Mucosa of descending colon (tissue), 3 donors: ENCODE data around the gene RFX7. TPM values are rescaled to one million over a fixed set of nuclear protein-coding genes. Genes with fewer than 3 reads are reported as not detected.

Source experiments
- ATAC-seq: fragments of 200-7000 bp; cut with Tn5 transposase; one replicate; pipeline ENCODE4 v1.9.1; 2020; ENCODE audit warnings: mild to moderate bottlenecking, moderate library complexity
- DNase-seq, 3 donors: peaks; one replicate each; pipeline ENCODE4 v3.0.0-alpha.2; 2020
- H3K36me3 ChIP-seq: fragments of 200-600 bp; one replicate; pipeline ENCODE4 v1.8.0; 2021; ENCODE audit warnings: low read depth, mild to moderate bottlenecking
- H3K4me1 ChIP-seq: fragments of 200-600 bp; one replicate; pipeline ENCODE4 v1.8.0; 2021; ENCODE audit warnings: low read depth, mild to moderate bottlenecking
- H3K4me3 ChIP-seq: fragments of 200-600 bp; one replicate; pipeline ENCODE4 v1.8.0; 2021; ENCODE audit warnings: mild to moderate bottlenecking
- H3K9me3 ChIP-seq: fragments of 200-600 bp; one replicate; pipeline ENCODE4 v1.8.0; 2021; ENCODE audit warnings: mild to moderate bottlenecking
- intact Hi-C, 2 donors: fragments of 100-400 bp; cut with DNase I in 1 of 2; cut with micrococcal nuclease in 1 of 2; formaldehyde crosslinking; loops; one replicate each; pipeline versions ENCODE4 v1.11.0 to v1.11.1; 2022; cut with DNase I, micrococcal nuclease
- total RNA-seq, 3 donors: library from RNA; stranded (reverse); fragmentation: NEBNext Ultra II Directional in 2 of 3; extraction: Animal tissue kit (Norgen Biotek cat#: 25700) in 2 of 3; gene quantifications; one replicate each; pipeline versions ENCODE4 v1.2.1 to v1.2.4, GENCODE V29; 2021 to 2023
- TF ChIP-seq, protein P1 (sequence below): fragments of 200-600 bp; IDR thresholded peaks from one replicate; pipeline ENCODE4 v1.8.0; 2022; ENCODE audit warnings: antibody characterized with exemption, mild to moderate bottlenecking
- donor health status: DM: no; HTN: no; CAD: no; lungs with moderate emphysema.
- donor health status: DM: no; HTN: no; CAD: no.
- donor health status: DM: no; HTN: yes; CAD: no.

Gene RFX7
- total RNA-seq, 3 donors from 2014 or later = 12.0 to 12.9 (median 12.1) TPM

DNA sequence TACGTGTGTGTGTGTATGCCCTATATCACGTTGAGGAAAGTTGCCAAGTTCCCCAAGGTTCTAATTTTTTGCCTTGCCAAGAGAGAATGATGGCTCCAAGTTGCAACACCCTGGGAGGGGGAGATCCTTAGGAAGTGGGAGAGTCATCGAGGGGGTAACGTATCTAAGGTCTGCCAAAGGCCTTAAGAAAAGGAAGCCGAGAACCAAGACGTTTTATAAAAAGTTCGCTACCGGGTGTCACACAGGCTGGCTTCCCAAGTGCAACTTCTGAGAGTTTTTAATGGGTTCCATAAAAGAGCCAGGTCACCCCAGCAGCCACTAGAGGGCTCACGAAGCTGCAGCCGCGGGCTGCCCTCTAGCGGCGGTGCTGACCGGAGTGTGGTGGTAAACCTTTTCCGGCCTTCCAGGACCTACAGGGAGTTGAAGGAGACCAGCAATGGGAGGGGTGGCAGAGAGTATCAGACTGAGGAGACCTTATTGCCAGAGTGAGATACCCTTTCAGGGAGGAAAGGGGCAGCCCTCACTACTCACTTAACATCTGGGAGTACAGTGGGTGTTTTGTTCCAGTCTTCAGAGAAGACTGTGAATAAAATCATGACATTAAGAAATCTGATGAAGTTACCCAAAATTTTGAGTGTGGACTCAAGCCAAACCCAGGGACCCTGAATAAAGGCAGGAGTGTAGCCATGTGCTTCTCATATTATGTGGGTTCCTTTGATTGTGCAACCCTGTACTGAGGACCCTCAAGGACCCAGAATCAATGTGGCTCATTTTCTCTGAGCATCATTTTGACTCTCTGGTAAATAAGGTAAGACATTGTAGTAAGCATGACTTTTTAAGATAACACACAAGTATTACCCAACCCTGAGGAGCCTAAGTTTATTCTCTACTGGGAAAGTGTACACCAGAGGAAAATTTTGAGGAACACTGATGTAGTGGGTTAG lies 2.5 kb upstream of the RFX7 start:
- Histone ChIP-seq H3K9me3 (no peaks in the 10 kb centered on the region), H3K4me1 (peaks cover 10% of the 10 kb centered on the region), H3K4me3 (no peak overlapping the region), H3K36me3 (no peaks in the 10 kb centered on the region)
- intact Hi-C loops = loop anchor here in 1 of 2 donors (10.0 kb wide), 1 partner anchor 179 kb away; no protein-coding TSS in a partner anchor
- peak; percentile 90 to 97 (median 93) for DNase-seq
- TF ChIP-seq, protein P1, sequence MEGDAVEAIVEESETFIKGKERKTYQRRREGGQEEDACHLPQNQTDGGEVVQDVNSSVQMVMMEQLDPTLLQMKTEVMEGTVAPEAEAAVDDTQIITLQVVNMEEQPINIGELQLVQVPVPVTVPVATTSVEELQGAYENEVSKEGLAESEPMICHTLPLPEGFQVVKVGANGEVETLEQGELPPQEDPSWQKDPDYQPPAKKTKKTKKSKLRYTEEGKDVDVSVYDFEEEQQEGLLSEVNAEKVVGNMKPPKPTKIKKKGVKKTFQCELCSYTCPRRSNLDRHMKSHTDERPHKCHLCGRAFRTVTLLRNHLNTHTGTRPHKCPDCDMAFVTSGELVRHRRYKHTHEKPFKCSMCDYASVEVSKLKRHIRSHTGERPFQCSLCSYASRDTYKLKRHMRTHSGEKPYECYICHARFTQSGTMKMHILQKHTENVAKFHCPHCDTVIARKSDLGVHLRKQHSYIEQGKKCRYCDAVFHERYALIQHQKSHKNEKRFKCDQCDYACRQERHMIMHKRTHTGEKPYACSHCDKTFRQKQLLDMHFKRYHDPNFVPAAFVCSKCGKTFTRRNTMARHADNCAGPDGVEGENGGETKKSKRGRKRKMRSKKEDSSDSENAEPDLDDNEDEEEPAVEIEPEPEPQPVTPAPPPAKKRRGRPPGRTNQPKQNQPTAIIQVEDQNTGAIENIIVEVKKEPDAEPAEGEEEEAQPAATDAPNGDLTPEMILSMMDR = peak; percentile 98
- peak; percentile 86 for ATAC-seq

DNA sequence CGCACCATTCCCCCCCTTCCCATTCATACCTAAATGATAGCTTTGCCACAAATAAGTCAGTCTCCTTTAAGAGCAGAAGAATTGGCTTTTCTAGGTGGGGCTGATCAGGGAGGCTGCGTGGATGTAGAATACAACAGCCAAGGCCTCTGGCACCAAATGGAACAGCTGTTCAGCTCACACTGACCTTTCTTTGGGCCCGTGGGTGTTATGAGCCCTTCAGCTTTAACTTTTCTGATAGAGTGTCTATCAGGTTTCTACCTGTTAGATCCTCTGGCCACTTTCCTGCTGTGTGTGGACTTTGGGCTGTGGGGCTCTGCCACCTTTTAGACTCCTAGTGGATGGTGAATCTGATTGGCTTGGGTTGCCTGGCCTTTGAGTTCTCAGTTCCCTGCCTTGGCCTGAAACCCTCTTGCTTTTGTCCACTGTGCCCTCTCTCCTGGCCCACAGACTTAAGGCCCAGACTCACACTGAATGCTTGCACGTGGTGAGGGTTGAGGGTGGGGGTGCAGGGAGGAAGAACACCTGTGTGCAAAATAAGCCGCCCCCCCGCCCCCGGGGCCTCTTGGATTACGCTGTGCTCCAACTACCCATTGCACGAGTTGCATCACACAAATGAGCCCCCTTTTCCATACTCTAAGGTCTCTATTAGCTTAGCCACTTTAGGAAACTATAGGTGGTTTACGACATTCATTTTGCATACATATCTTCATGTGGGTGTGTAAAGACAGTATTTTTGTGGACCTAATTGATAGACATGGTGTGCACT lies 1.3 kb upstream of the RFX7 start:
- intact Hi-C loops = loop anchor here in 1 of 2 donors (10.0 kb wide), 1 partner anchor 180 kb away; no protein-coding TSS in a partner anchor
- DNase-seq (peak; percentile 56 to 63 (median 57)), ATAC-seq (peak; percentile 40)
- Histone ChIP-seq H3K4me3 (no peak overlapping the region), H3K36me3 (no peaks in the 10 kb centered on the region), H3K9me3 (no peaks in the 10 kb centered on the region), H3K4me1 (peaks cover 10% of the 10 kb centered on the region)
- TF ChIP-seq, protein P1 = no peak

DNA sequence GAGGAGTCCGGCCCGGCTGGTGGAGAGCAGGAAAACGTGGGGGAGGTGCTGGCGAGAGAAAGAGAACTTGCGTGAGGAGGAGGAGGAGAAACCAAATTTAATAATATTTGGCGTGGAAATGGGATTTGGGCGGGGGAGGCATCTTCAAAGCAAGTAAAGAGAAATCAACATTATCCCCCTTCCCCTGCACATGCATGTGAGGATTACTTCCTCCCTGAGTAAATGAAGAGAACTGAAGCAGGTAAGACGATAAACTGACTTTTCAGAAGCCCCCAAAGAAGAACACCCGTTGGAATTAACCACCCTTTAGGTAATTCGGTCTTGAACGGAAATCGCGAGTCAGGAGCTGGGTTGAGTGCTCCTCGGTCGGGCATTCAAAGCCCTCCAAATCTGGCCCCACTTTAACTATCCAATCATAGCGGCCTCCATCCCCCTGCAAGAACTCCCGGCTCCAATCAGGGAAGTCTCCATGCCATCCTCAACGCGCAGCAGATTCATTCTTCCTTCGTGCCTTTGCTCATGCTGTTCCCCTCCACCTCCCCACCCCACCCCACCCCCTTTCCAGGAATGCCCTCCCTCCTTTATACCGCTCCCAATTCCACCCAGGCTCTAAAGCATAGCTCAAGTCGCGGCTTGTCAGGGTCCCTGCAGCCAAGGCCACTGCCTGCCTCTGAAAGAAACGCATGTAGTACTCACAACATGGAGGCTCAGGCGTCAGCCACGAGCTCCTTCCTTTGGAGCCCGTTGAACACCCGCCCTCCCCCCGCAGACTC lies 545 bp upstream of the RFX7 start:
- intact Hi-C loops = loop anchor here in 1 of 2 donors (10.0 kb wide), 1 partner anchor 181 kb away; no protein-coding TSS in a partner anchor
- Histone ChIP-seq H3K4me1 (peaks cover 10% of the 10 kb centered on the region), H3K36me3 (no peaks in the 10 kb centered on the region), H3K9me3 (no peaks in the 10 kb centered on the region), H3K4me3 (peak overlapping the region; percentile 65)
- DNase-seq (peak; percentile 53 to 63 (median 55)), ATAC-seq (peak; percentile 42)
- TF ChIP-seq, protein P1 = no peak

DNA sequence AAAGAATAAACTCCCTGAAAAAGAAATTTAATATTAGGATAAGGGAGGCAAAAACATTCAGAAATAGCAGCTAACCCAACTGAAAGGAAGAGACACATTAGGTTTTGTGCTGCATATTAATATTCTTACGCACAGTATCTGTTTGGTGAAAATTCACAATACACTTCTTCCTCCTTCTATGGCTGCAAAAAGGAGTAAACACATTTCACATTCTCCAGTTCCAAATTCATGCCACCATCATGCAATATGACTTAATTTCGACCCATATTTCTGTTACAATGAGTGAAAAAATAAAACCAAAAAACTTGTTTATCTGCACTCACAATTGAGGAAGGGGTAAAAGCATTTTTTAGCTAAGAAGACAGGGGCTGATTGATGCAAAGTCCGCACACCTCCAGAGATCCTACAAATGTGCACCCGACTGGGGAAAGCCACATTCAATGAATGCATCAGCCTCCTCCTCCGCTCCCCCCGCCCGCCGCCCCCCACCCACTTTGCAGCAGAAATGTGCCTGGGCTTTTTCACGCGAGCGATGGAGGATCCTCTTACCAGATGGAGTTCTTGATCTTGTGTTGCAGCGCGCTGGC lies 1.0 kb downstream of the RFX7 start:
- ATAC-seq (no peak), DNase-seq (no peak)
- peak overlapping the region; percentile 65 for H3K4me3 ChIP-seq
- no peaks in the 10 kb centered on the region for H3K36me3 ChIP-seq
- no peaks in the 10 kb centered on the region for H3K9me3 ChIP-seq
- H3K4me1 ChIP-seq = peaks cover 10% of the 10 kb centered on the region
- TF ChIP-seq, protein P1 = no peak
- intact Hi-C loops = loop anchor here in 1 of 2 donors (10.0 kb wide), 1 partner anchor 182 kb away; no protein-coding TSS in a partner anchor
